Measurements from ENCODE around the gene NFIA. TPM values are rescaled to one million over a fixed set of nuclear protein-coding genes. Genes with fewer than 3 reads are reported as not detected.

Gene NFIA
- total and polyA plus RNA-seq, 10 of the 15 experiments (the other 5 are each of a cell fraction or from before 2014, with no cell fraction given): 0.10 to 0.16 TPM; not detected in 8

GRCh38 chr1:61201035-61201434, 118.7 kb downstream of the NFIA start:
- FAIRE-seq: no peak
- H3K9ac ChIP-seq (ENCODE audit: control insufficient read depth, insufficient read depth, low read length): no peak overlapping the region
- no TSS peak for BruUV-seq (replicated peaks)
- no peaks in the 10 kb centered on the region for H3K79me2 ChIP-seq (ENCODE audit: control insufficient read depth, insufficient read depth, low read length)
- CTCF ChIA-PET: no interaction called here
- ATAC-seq: no peak
- no peaks in the 10 kb centered on the region for H3K27me3 ChIP-seq (replicated peaks in 1 of 2; ENCODE audit: control insufficient read depth in 2 of 2, insufficient read depth in 2 of 2, low read length in 1 of 2)
- SMC1A ChIA-PET (ENCODE audit: uncharacterized antibody, unreplicated experiment): interaction anchor here (1.1 kb wide), 1 partner anchor 53 kb away, joined by 3 read pairs; no protein-coding TSS in a partner anchor
- intact Hi-C loops (cut with micrococcal nuclease; ENCODE audit: unreplicated experiment) (no loop called here), in situ Hi-C loops (cut with MboI) (no loop called here)
- H3K36me3 ChIP-seq (ENCODE audit: control insufficient read depth in 2 of 2, insufficient read depth in 2 of 2, low read length in 1 of 2): no peaks in the 10 kb centered on the region
- no peak for DNase-seq (ENCODE audit: low read depth, low spot score)
- 21% methylated on average over 5 of the region's 5 CpGs for whole genome bisulfite sequencing (ENCODE audit: insufficient coverage, insufficient replicate concordance, low lambda C conversion rate, missing lambda C conversion rate)
- no peaks in the 10 kb centered on the region for H4K20me1 ChIP-seq (ENCODE audit: control insufficient read depth, insufficient read depth)
- POLR2A ChIA-PET: no interaction called here
- no peaks in the 10 kb centered on the region for H3K9me3 ChIP-seq (replicated peaks; ENCODE audit: control insufficient read depth, insufficient read depth, low read length)
- no peak overlapping the region for H3K4me2 ChIP-seq (ENCODE audit: control insufficient read depth, insufficient read depth)
- H3K27ac ChIP-seq (ENCODE audit: control insufficient read depth, insufficient read depth): no peak overlapping the region
- RAD21 ChIA-PET (ENCODE audit: unreplicated experiment): no interaction called here
- H3K4me1 ChIP-seq (ENCODE audit: control insufficient read depth, insufficient read depth, low read length): no peaks in the 10 kb centered on the region
- H3K4me3 ChIP-seq: no peak overlapping the region
- no peak overlapping the region for H2AFZ ChIP-seq (ENCODE audit: control insufficient read depth, low read depth, low read length)
- TF ChIP-seq RAD21 (IDR thresholded peaks at IDR 0.05; ENCODE audit: insufficient read depth, low read depth, low read length) (no peak), NRF1 (conservative IDR thresholded peaks at IDR 0.05; ENCODE audit: low read depth, low read length) (no peak), RBBP5 (conservative IDR thresholded peaks at IDR 0.05) (no peak), RUNX3 (IDR thresholded peaks at IDR 0.05; ENCODE audit: low read length) (no peak), RAD51 (IDR thresholded peaks at IDR 0.05) (no peak), POLR2AphosphoS5 (IDR thresholded peaks at IDR 0.05; ENCODE audit: low read length) (no peak), POLR2AphosphoS2 (IDR thresholded peaks at IDR 0.05; ENCODE audit: low read depth, low read length) (no peak), REST (IDR thresholded peaks at IDR 0.05; ENCODE audit: low read depth, low read length) (no peak), SMC3 (IDR thresholded peaks at IDR 0.05; ENCODE audit: borderline replicate concordance, low read length) (no peak), EZH2 (IDR thresholded peaks at IDR 0.05; ENCODE audit: borderline replicate concordance, control insufficient read depth, low read depth, low read length) (no peak), CHD2 (IDR thresholded peaks at IDR 0.05; ENCODE audit: borderline replicate concordance, low read depth, low read length) (no peak), SKIL (IDR thresholded peaks at IDR 0.05; ENCODE audit: low read depth, poor library complexity, severe bottlenecking) (no peak), ZNF384 (IDR thresholded peaks at IDR 0.05; ENCODE audit: borderline replicate concordance, low read depth, low read length) (no peak), NKRF (conservative IDR thresholded peaks at IDR 0.05) (no peak), SRF (IDR thresholded peaks at IDR 0.05; ENCODE audit: low read depth in 2 of 2, low read length in 2 of 2) (no peak), ZBED1 (IDR thresholded peaks at IDR 0.05; ENCODE audit: borderline replicate concordance) (no peak), HDGF (IDR thresholded peaks at IDR 0.05) (no peak)

Data from GM12878 (cell line).